ENCODE measurements around the gene LCT. TPM values are rescaled to one million over a fixed set of nuclear protein-coding genes. Genes with fewer than 3 reads are reported as not detected.

Gene LCT
- total RNA-seq, 3 donors from 2014 or later, result 0.05 to 0.21 (median 0.10) TPM

DNA sequence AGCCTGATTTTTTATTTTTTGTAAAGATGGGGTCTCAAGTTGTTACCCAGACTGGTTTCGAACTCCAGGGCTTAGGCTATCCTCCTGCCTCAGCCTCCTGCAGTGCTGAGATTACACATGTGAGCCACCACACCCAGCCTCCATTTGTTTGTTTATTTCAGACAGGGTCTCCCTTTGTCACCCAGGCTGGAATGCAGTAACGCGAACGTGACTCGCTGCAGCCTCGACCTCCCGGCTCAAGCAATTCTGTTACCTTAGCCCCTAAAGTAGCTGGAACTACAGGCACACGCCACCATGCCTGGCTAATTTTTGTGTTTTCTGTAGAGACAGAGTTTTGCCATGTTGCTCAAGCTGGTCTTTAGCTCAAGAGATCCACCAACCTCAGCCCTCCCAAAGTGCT is 68.1 kb downstream of the LCT start:
- no peaks in the 10 kb centered on the region for H3K27me3 Mint-ChIP-seq (ENCODE audit: low read depth)
- no peak for DNase-seq
- H3K36me3 Mint-ChIP-seq (ENCODE audit: insufficient read depth), result peaks cover 35% of the 10 kb centered on the region
- H3K4me1 Mint-ChIP-seq (ENCODE audit: low read depth), result peaks cover 10% of the 10 kb centered on the region
- H3K9me3 Mint-ChIP-seq, result no peaks in the 10 kb centered on the region
- H3K4me3 Mint-ChIP-seq, result no peak overlapping the region
- no peak for ATAC-seq

DNA sequence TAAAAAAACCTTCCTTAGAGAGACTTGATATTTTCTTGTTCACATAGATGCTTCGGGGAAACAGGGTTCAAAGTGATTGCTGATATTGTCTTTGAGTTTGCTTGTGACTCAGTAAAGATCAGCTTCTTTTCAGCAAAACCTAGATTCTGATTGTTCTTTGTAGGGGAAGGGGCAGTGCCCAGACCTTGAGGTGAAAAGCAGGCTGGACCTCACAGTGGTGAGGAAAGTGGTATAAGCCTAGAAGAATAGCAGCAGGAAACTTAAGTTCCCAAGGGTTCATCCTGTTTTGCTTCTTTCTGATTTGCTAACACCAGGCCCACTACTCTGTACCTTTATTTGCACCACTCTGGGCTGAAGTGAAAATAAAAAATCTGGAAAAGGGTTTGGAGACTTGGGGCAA is 74.5 kb downstream of the LCT start:
- H3K4me1 Mint-ChIP-seq (ENCODE audit: low read depth), result peaks cover 11% of the 10 kb centered on the region
- H3K9me3 Mint-ChIP-seq, result no peaks in the 10 kb centered on the region
- peaks cover 27% of the 10 kb centered on the region for H3K36me3 Mint-ChIP-seq (ENCODE audit: insufficient read depth)
- ATAC-seq, result no peak
- H3K27me3 Mint-ChIP-seq (ENCODE audit: low read depth), result no peaks in the 10 kb centered on the region
- no peak overlapping the region for H3K4me3 Mint-ChIP-seq
- no peak for DNase-seq

DNA sequence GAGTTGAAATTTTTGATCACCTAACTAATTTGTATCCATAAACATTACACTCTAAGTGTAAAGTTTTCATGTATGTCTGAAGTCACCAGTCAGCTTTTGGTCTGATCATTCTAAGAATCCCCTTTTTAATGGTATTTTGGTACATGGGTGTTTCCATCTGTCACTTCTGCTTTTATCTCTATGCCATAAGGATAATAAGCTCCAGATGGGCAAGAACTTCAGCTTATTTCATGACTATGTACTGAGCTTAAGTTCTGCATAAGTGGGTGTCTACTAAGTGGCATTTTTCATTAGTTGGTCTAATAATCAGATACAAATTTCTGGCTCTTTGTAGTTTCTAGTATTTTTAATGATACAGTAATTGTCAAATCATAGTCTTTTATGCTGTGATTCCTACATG is 75.0 kb downstream of the LCT start:
- Mint-ChIP-seq H3K27me3 (ENCODE audit: low read depth) (no peaks in the 10 kb centered on the region), H3K4me3 (no peak overlapping the region), H3K36me3 (ENCODE audit: insufficient read depth) (peaks cover 27% of the 10 kb centered on the region), H3K4me1 (ENCODE audit: low read depth) (peaks cover 8% of the 10 kb centered on the region), H3K9me3 (no peaks in the 10 kb centered on the region)
- no peak for ATAC-seq
- no peak for DNase-seq

DNA sequence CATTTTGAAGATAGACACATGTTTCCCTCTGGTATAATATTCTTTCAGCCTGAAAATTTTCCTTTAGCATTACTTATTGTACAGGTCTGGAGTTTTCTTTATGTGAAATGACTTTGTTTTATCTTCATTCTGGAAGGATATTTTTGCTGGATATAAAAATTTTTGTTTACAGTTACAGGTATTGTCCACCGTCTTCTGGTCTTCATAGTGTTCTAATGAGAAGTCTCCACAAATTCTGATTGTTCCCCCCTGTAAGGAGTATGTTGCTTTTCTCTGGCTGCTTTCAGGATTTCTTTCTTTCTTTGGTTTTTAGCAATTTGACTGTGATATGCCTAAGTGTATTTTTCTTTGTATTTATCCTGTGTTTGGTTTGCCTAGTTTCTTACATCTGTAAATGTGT is 80.3 kb downstream of the LCT start:
- H3K27me3 Mint-ChIP-seq (ENCODE audit: low read depth), result no peaks in the 10 kb centered on the region
- ATAC-seq (no peak), DNase-seq (no peak)
- H3K4me1 Mint-ChIP-seq (ENCODE audit: low read depth), result peaks cover 3% of the 10 kb centered on the region
- peaks cover 9% of the 10 kb centered on the region for H3K9me3 Mint-ChIP-seq
- H3K4me3 Mint-ChIP-seq, result no peak overlapping the region
- H3K36me3 Mint-ChIP-seq (ENCODE audit: insufficient read depth), result peaks cover 37% of the 10 kb centered on the region

DNA sequence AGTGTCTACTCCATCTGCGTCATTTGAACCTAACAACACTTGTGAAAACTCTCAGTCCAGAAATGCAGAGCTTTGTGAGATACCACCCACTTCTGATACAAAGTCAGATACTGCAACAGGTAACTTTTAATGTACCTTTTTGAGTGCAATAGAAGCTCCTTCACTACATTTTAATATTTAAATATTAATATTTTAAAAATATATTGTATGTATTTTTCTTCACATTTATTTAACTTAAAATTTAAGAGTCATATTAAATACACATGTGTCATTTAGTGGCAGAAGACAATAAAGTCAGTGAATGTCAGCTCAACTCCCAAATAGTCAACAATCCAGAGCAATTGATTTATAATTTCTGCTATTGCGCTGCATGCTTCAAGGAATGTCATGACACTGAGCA is 81.4 kb downstream of the LCT start:
- H3K36me3 Mint-ChIP-seq (ENCODE audit: insufficient read depth), result peaks cover 37% of the 10 kb centered on the region
- H3K4me1 Mint-ChIP-seq (ENCODE audit: low read depth), result peaks cover 3% of the 10 kb centered on the region
- H3K4me3 Mint-ChIP-seq, result no peak overlapping the region
- H3K9me3 Mint-ChIP-seq, result peaks cover 9% of the 10 kb centered on the region
- no peaks in the 10 kb centered on the region for H3K27me3 Mint-ChIP-seq (ENCODE audit: low read depth)
- DNase-seq (no peak), ATAC-seq (no peak)

DNA sequence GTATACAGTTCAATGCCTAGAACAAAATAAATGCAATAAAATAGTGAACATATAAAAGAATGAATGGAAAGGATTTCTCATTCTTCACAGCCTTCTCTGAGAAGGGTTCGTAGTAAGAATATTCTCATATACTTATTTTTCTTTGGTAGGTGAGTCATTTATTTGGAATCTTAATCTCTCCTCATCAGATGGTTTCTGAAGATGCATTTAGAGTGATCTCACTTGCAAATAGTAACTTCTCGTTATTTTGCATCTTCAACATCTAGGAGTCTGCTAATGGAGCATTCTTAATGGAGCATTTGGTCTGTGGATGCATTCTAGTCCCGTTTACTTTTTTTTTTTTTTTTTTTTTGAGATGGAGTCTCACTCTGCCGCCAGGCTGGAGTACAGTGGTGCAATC is 91.4 kb downstream of the LCT start:
- Mint-ChIP-seq H3K36me3 (ENCODE audit: insufficient read depth) (peaks cover 31% of the 10 kb centered on the region), H3K4me3 (no peak overlapping the region), H3K4me1 (ENCODE audit: low read depth) (peaks cover 41% of the 10 kb centered on the region), H3K27me3 (ENCODE audit: low read depth) (no peaks in the 10 kb centered on the region), H3K9me3 (peaks cover 4% of the 10 kb centered on the region)
- no peak for ATAC-seq
- DNase-seq, result no peak

DNA sequence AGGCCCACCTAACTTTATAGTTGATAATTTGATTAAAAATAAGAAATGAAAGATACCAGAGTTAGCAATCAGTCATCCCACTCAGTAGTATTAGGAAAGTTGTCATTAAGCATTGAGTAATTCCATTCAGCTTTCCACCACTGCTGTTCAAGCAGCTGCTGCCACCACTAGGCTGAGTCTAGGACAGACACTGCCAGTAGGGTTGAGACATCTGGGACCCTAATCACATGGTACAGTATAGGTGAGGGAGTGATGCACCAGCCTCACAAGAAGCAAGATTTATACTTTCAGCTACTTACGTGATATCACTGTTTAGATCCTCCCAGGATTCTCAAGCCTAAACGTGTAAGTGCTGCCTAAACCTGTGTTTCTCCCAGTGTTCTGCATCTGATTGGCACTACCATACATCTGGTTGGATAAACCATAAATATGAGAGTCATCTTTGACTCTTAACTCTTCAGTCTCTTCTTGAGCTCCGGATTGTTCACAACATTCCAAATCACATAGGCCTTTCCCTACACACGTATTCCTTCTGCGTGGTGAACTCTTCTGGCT is 92.1 kb downstream of the LCT start:
- H3K4me1 Mint-ChIP-seq (ENCODE audit: low read depth), result peaks cover 41% of the 10 kb centered on the region
- DNase-seq (no peak), ATAC-seq (no peak)
- H3K9me3 Mint-ChIP-seq, result peaks cover 4% of the 10 kb centered on the region
- peak overlapping the region; percentile 62 for H3K4me3 Mint-ChIP-seq
- peaks cover 30% of the 10 kb centered on the region for H3K36me3 Mint-ChIP-seq (ENCODE audit: insufficient read depth)
- no peaks in the 10 kb centered on the region for H3K27me3 Mint-ChIP-seq (ENCODE audit: low read depth)

DNA sequence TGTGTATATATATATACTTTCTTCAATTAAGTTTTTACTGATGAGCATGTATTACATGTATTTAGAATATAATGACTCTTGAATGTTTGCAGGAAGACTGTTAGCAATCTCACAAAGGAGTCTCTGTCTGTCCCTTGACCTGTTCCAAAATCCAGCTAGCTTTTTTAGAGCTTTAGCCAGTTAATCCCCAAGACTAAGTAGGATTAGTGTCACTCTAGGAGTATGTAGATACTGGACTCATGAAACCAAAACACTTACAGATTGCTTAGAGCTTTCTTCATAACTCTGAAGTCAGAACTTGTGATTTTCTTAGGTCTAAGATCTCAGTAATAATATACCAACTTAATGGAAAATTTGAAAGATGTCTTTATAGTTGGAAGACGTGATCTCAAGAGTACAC is 93.1 kb downstream of the LCT start:
- peak overlapping the region; percentile 62 for H3K4me3 Mint-ChIP-seq
- ATAC-seq (no peak), DNase-seq (no peak)
- H3K36me3 Mint-ChIP-seq (ENCODE audit: insufficient read depth), result peaks cover 23% of the 10 kb centered on the region
- peaks cover 39% of the 10 kb centered on the region for H3K4me1 Mint-ChIP-seq (ENCODE audit: low read depth)
- H3K9me3 Mint-ChIP-seq, result peaks cover 4% of the 10 kb centered on the region
- no peaks in the 10 kb centered on the region for H3K27me3 Mint-ChIP-seq (ENCODE audit: low read depth)

DNA sequence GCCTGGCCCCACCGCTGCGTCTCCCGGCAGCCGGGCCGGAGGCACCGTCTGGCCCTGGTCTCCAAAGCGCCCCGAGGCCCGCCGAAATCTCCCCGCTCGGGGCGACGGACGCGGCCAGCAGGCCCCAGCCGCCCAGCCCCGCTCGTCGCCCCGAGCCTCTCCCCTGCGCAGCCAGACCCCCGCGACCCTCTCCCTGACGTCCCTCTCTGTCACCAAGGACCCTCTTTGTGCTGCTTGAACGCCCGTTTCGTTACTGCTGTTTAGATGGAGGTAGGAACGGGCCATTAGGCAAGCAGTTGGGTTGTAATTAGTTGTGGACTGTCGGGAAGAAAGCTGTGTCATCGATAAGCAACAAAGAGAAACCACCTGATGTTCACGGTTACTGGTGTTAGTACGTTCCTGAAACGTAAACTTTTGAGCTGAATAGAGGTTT is 94.6 kb downstream of the LCT start:
- Mint-ChIP-seq H3K4me1 (ENCODE audit: low read depth) (peaks cover 39% of the 10 kb centered on the region), H3K36me3 (ENCODE audit: insufficient read depth) (peaks cover 22% of the 10 kb centered on the region), H3K27me3 (ENCODE audit: low read depth) (no peaks in the 10 kb centered on the region), H3K9me3 (peaks cover 4% of the 10 kb centered on the region), H3K4me3 (peak overlapping the region; percentile 99)
- DNase-seq (peak; percentile 12), ATAC-seq (peak; percentile 16 to 20)

DNA sequence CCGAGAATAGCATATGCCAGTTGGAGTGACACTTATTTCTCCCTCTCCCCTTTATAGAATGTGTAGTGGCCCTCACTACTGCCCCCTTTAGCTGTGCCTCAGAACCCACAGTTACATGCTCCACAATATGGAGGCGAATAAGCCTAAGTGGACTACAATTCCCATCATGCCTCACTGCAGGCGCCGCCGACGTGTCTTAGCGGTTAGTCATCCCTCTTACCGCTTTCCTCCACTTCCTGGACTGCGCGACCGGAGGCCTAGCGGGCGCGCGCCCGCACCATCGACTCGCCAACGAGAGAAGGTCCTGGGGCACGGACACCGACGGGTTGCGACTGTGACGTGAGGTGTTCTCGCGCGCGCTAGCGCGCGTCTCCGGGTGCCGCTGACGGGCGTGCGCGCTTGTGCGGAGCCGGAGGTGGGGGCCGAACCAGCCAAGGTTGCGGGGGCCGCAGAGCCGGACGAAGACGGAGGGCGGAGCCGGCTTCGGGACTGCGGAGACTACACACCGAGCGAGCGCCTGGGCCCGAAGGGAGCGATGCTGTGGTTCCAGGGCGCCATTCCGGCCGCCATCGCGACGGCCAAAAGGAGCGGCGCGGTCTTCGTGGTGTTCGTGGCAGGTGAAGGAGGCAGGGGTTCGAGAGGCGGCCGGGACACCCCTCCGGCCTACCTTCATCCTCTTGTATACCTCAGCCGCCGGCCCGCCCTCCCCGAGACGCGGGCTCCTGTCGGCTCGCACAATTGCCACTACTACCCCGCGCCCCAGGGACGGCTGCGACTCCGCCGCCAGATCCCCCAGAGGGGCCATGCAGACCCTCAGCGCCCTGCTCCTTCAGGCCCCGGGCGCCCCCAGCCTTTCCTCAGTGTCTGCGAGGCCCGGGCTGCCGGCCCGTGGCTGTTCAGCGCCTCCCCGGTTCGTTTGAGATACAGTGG is 95.3 kb downstream of the LCT start, which contains the start of gene UBXN4:
UBXN4 (plus strand) TSS at position 461 of the 930 bp plus-strand sequence; CDS start at position 536, 75 bp downstream.
- H3K4me3 Mint-ChIP-seq, result peak within 1 kb of the TSS; percentile 99
- ATAC-seq, result peak; percentile 92 to 93
- no peaks in the 10 kb centered on the region for H3K27me3 Mint-ChIP-seq (ENCODE audit: low read depth)
- peaks cover 20% of the 10 kb centered on the region for H3K36me3 Mint-ChIP-seq (ENCODE audit: insufficient read depth)
- peaks cover 4% of the 10 kb centered on the region for H3K9me3 Mint-ChIP-seq
- DNase-seq, result peak; percentile 91
- peaks cover 37% of the 10 kb centered on the region for H3K4me1 Mint-ChIP-seq (ENCODE audit: low read depth)

DNA sequence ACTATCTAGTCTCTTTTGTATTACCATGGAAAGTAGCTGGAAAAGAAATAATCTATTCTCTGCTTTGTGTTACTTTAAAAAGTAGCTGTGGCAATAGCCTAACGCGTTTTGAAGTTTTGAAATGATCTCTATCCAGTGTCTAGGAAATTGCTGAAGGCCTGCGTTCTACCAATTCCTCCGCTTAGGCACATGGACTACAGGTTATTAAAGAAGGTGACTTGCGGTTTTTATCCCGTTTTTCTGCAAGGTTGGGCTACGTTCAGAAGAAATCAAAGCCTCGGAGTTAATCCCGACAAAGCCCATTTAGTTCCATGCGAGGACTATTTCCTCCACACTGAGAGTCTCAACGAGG is 96.0 kb downstream of the LCT start:
- Mint-ChIP-seq H3K9me3 (peaks cover 4% of the 10 kb centered on the region), H3K4me3 (no peak overlapping the region), H3K4me1 (ENCODE audit: low read depth) (peaks cover 31% of the 10 kb centered on the region), H3K36me3 (ENCODE audit: insufficient read depth) (peaks cover 14% of the 10 kb centered on the region), H3K27me3 (ENCODE audit: low read depth) (no peaks in the 10 kb centered on the region)
- DNase-seq (no peak), ATAC-seq (no peak)

DNA sequence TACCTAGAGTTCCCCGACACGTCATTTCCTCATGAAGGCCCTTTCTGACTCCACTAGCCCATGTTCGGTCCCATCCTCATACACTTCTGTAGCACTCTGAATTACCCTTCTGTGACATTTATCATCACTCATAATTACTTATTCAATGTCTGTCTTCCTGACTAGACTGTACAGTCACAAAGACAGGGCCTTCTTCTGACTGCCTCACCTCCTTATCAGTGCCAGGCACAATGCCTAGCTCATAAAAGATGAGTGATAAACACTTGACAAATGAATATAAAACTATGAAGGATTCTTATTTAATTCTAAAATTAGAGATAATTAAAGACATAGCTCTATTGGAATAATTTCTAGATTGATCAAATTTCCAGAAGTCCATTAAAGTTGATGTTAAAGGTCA is 96.8 kb downstream of the LCT start:
- Mint-ChIP-seq H3K9me3 (peaks cover 4% of the 10 kb centered on the region), H3K27me3 (ENCODE audit: low read depth) (no peaks in the 10 kb centered on the region), H3K4me1 (ENCODE audit: low read depth) (peaks cover 24% of the 10 kb centered on the region), H3K4me3 (no peak overlapping the region), H3K36me3 (ENCODE audit: insufficient read depth) (peaks cover 12% of the 10 kb centered on the region)
- ATAC-seq (no peak), DNase-seq (no peak)
